ENCODE data around the gene RNF144A.

GRCh38 chr2:6959751-6960150 lies 42.5 kb downstream of the RNF144A start:
- no peak for TF ChIP-seq CTCF (IDR thresholded peaks at IDR 0.05)
- no peak for TF ChIP-seq POLR2A (IDR thresholded peaks at IDR 0.05)

Data from right lobe of liver (tissue), 4 donors.